HPDE6-E6E7 (cell line): ENCODE measurements around the gene KTN1.

Source experiments
- DNase-seq: peaks from one replicate; pipeline ENCODE4 v3.0.0; 2011; ENCODE audit warnings: missing footprints; ENCODE audit errors: extremely low spot score

Gene KTN1

GRCh38 chr14:55579724-55580469 lies at the start of gene KTN1:
Gene KTN1, plus strand, starts transcription at chr14:55580207. Its CDS starts 31,842 bp downstream, at chr14:55612049.
- DNase-seq, result peak; percentile 82

GRCh38 chr14:55530464-55530863 lies 49.5 kb upstream of the KTN1 start:
- no peak for DNase-seq

GRCh38 chr14:55532645-55533344 lies 47.2 kb upstream of the KTN1 start:
- no peak for DNase-seq

- peak; percentile 36 for DNase-seq
These were observed 46.0 kb upstream of the KTN1 start for GRCh38 chr14:55533960-55534359.

- no peak for DNase-seq
These were observed 44.3 kb upstream of the KTN1 start for GRCh38 chr14:55535516-55536203.

GRCh38 chr14:55536204-55536708 lies 43.8 kb upstream of the KTN1 start:
- DNase-seq, result no peak

- no peak for DNase-seq
These were observed 42.2 kb upstream of the KTN1 start for GRCh38 chr14:55537782-55538181.

- DNase-seq, result no peak
These were observed 40.0 kb upstream of the KTN1 start for GRCh38 chr14:55539975-55540374.

- peak; percentile 34 for DNase-seq
These were observed 38.9 kb upstream of the KTN1 start for GRCh38 chr14:55540847-55541773.

GRCh38 chr14:55545779-55546178 lies 34.2 kb upstream of the KTN1 start:
- no peak for DNase-seq

- DNase-seq, result no peak
These were observed 33.7 kb upstream of the KTN1 start for GRCh38 chr14:55546212-55546874.

- no peak for DNase-seq
These were observed 32.2 kb upstream of the KTN1 start for GRCh38 chr14:55547650-55548315.

- DNase-seq, result no peak
These were observed 26.2 kb upstream of the KTN1 start for GRCh38 chr14:55553791-55554190.

- peak; percentile 89 for DNase-seq
These were observed 22.9 kb upstream of the KTN1 start for GRCh38 chr14:55556929-55557623.

GRCh38 chr14:55562135-55562534 lies 17.9 kb upstream of the KTN1 start:
- DNase-seq, result no peak

- DNase-seq, result no peak
These were observed 11.4 kb upstream of the KTN1 start for GRCh38 chr14:55568618-55569017.

GRCh38 chr14:55571125-55571889 lies 8.7 kb upstream of the KTN1 start:
- no peak for DNase-seq

- no peak for DNase-seq
These were observed 7.4 kb upstream of the KTN1 start for GRCh38 chr14:55572578-55572977.

GRCh38 chr14:55574988-55575387 lies 5.0 kb upstream of the KTN1 start:
- no peak for DNase-seq
